ENCODE data around the gene COBLL1. TPM values are rescaled to one million over a fixed set of nuclear protein-coding genes. Genes with fewer than 3 reads are reported as not detected.
"Not testable (repeated sequence)": the region's sequence is repeated elsewhere in the genome, so short reads cannot be mapped to it uniquely, and the experiment has no call there.

Gene COBLL1
- total and polyA plus RNA-seq, 3 experiments from 2014 or later: not detected

DNA sequence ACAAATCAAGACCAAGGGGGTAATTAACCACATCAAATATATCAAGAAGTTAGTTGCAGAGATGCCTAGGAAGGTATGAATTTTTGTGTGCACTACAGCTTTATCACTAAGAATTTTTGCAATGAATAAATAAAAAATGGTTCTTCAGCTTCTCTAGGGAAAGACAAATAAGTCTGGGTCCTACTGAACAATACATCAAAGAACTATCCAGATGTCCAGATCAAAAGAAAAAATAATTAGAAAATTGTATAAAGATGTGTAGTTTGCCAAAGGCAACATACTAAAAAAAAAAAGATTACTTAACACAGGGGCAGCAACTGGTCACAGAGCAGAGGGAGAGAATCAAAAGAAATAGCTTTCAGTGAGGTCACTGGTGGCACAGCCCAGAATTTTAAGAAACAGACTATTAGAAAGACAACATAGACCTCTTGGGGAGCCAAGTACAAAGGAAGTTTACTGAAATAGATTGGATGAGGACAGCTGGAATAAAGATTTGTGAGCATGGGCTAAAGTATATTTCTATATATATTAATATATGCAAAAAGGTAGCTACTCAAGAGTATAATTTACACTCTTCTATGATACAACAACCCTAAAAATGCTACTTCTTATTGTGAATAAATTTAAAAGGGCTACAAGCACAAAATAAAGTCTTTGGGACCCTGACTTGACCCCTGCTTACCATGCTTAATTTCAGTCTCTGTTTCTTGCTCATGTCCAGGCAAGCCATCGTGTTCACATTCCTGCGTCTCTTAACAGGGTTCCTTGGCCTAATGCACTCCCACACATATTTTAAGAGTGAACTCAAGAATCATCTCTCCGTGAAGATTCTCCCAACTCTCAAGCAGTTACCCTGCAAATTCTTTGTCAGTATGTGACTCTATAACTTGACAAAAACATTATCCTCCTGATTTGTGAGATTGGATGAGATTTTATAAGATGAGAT, 121.4 kb downstream of the COBLL1 start:
- no peak for DNase-seq
- H3K36me3 ChIP-seq (ENCODE audit: insufficient read depth, low read length): no peaks in the 10 kb centered on the region
- no peaks in the 10 kb centered on the region for H3K27me3 Mint-ChIP-seq
- POLR2A ChIA-PET: no interaction called here
- H3K27ac Mint-ChIP-seq: no peak overlapping the region
- no peaks in the 10 kb centered on the region for H3K4me1 ChIP-seq (ENCODE audit: insufficient read depth, low read length)
- H3K27me3 ChIP-seq (ENCODE audit: insufficient read depth, low read length, poor library complexity, severe bottlenecking): no peaks in the 10 kb centered on the region
- no peaks in the 10 kb centered on the region for H3K4me1 Mint-ChIP-seq
- H3K9me3 ChIP-seq (ENCODE audit: low read length): no peaks in the 10 kb centered on the region
- no peak overlapping the region for H3K27ac ChIP-seq (ENCODE audit: low read depth, low read length)
- no peak overlapping the region for H3K4me3 ChIP-seq (ENCODE audit: low read length)
- H3K4me3 Mint-ChIP-seq: no peak overlapping the region
- CTCF ChIA-PET: interaction anchor here (1.3 kb wide), 1 partner anchor 9 kb away, joined by 3 read pairs; no protein-coding TSS in a partner anchor
- peaks cover 0 to 8% (median 0%) of the 10 kb centered on the region in 5 donors for H3K9me3 Mint-ChIP-seq
- no peaks in the 10 kb centered on the region for H3K36me3 Mint-ChIP-seq

GRCh38 chr2:164717000-164717803, 124.4 kb downstream of the COBLL1 start:
- Histone ChIP-seq H3K4me3 (ENCODE audit: low read length) (no peak overlapping the region), H3K9me3 (ENCODE audit: low read length) (no peaks in the 10 kb centered on the region), H3K36me3 (ENCODE audit: insufficient read depth, low read length) (no peaks in the 10 kb centered on the region), H3K27ac (ENCODE audit: low read depth, low read length) (no peak overlapping the region), H3K27me3 (ENCODE audit: insufficient read depth, low read length, poor library complexity, severe bottlenecking) (no peaks in the 10 kb centered on the region), H3K4me1 (ENCODE audit: insufficient read depth, low read length) (no peaks in the 10 kb centered on the region)
- H3K36me3 Mint-ChIP-seq: no peaks in the 10 kb centered on the region
- DNase-seq: no peak
- H3K4me3 Mint-ChIP-seq: no peak overlapping the region
- no peak overlapping the region for H3K27ac Mint-ChIP-seq
- CTCF ChIA-PET: no interaction called here
- peaks cover 0 to 7% (median 0%) of the 10 kb centered on the region in 5 donors for H3K9me3 Mint-ChIP-seq
- peaks cover 0 to 1% of the 10 kb centered on the region in 2 donors for H3K27me3 Mint-ChIP-seq
- H3K4me1 Mint-ChIP-seq: no peaks in the 10 kb centered on the region
- POLR2A ChIA-PET: no interaction called here

DNA sequence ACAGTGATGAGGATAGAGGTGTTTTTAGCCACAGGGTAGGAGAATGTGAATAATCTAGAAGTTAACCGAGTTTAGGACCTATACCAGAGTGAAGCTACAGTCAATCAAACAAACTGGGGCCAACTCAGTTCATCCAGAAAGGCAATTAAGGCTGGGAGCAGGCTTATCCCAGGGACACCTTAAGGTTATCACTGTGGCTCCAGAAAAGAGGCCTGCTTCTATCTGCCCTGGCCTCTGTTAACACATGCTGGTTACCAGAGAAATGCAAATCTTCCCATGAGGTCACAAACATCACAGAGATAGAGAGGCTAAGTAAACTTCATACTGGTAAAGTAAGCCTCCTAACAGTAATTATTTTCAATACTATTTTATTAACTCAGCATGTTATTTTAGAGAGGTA, 127.2 kb downstream of the COBLL1 start:
- Histone ChIP-seq H3K4me3 (ENCODE audit: low read length) (no peak overlapping the region), H3K27me3 (ENCODE audit: insufficient read depth, low read length, poor library complexity, severe bottlenecking) (no peaks in the 10 kb centered on the region), H3K27ac (ENCODE audit: low read depth, low read length) (no peak overlapping the region), H3K4me1 (ENCODE audit: insufficient read depth, low read length) (no peaks in the 10 kb centered on the region), H3K9me3 (ENCODE audit: low read length) (no peaks in the 10 kb centered on the region), H3K36me3 (ENCODE audit: insufficient read depth, low read length) (no peaks in the 10 kb centered on the region)
- H3K4me3 Mint-ChIP-seq: no peak overlapping the region
- H3K9me3 Mint-ChIP-seq: peaks cover 0 to 2% (median 0%) of the 10 kb centered on the region in 5 donors
- ChIA-PET CTCF (no interaction called here), POLR2A (no interaction called here)
- DNase-seq: no peak
- H3K36me3 Mint-ChIP-seq: no peaks in the 10 kb centered on the region
- H3K4me1 Mint-ChIP-seq: no peaks in the 10 kb centered on the region
- peaks cover 0 to 1% of the 10 kb centered on the region in 2 donors for H3K27me3 Mint-ChIP-seq
- no peak overlapping the region for H3K27ac Mint-ChIP-seq

DNA sequence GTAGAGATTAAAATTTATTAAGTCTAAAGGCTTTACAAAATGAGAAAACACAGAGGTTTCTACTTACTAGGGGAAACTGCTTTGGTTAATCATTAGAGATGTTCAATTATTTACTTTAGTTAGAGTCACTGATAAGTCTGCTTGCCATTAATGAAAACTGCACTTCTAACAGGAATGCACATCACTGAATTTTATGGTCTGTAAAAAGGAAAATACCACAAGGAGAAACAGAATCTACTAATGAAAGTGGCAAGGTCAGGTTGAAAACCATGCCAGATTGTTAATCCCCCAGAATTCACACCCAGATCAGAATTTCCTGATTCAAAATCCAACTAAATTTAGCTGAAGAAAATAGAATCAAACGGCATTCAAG, 129.9 kb downstream of the COBLL1 start:
- no peak overlapping the region for H3K4me3 ChIP-seq (ENCODE audit: low read length)
- ChIA-PET CTCF (no interaction called here), POLR2A (interaction anchor here (0.6 kb wide), 1 partner anchor 9 kb away, joined by 4 read pairs; no protein-coding TSS in a partner anchor)
- H3K36me3 ChIP-seq (ENCODE audit: insufficient read depth, low read length): no peaks in the 10 kb centered on the region
- no peaks in the 10 kb centered on the region for H3K27me3 ChIP-seq (ENCODE audit: insufficient read depth, low read length, poor library complexity, severe bottlenecking)
- no peak for DNase-seq
- no peaks in the 10 kb centered on the region for H3K4me1 ChIP-seq (ENCODE audit: insufficient read depth, low read length)
- H3K36me3 Mint-ChIP-seq: no peaks in the 10 kb centered on the region
- H3K9me3 Mint-ChIP-seq: peaks cover 0 to 2% (median 0%) of the 10 kb centered on the region in 5 donors
- H3K4me3 Mint-ChIP-seq: no peak overlapping the region
- H3K27ac Mint-ChIP-seq: no peak overlapping the region
- no peaks in the 10 kb centered on the region for H3K9me3 ChIP-seq (ENCODE audit: low read length)
- peaks cover 0 to 1% of the 10 kb centered on the region in 2 donors for H3K27me3 Mint-ChIP-seq
- no peaks in the 10 kb centered on the region for H3K4me1 Mint-ChIP-seq
- no peak overlapping the region for H3K27ac ChIP-seq (ENCODE audit: low read depth, low read length)

DNA sequence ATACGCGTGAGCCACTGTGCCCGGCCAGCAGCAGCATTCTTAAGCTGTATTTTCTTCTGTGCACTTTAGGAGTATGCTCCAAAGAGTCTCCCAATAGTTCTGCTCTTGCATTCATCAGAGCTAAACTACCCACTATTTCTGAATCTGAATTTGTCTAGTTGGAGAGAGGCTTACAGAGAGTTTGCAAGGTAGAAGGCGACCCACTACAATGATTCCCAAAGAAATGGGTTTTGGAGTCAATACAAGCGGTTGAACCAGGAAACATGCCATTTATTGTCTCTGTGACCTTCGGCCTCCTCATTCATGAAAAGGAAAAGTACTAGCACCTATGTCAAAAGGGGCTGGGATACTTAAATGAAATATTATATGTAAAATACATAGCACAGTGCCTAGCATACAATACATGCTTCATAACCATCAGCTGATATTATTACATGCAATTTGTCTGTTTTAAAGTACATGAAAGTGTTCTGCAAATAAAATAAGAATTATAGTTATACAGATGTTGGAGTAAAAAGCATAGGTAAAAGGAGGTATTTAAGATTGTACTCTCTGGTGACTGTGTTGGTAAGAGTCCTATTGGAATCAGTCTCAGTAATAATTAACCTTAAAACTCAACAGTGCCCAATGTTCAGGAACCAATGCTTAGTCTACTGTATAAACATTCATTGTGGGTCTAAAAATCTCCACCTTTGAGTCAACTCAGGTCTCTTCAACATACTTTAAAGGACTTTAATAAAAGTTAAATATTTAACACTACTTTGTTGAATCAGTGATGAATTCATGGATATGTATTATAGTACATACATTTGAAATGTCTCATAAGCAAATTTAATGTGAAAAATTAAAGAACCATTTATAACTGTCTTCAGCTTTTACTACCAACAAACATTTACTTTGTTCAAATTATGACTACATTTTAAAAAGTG, 130.5 kb downstream of the COBLL1 start:
- ChIA-PET POLR2A (no interaction called here), CTCF (no interaction called here)
- Mint-ChIP-seq H3K4me1 (no peaks in the 10 kb centered on the region), H3K9me3 (peaks cover 0 to 2% (median 0%) of the 10 kb centered on the region in 5 donors), H3K27me3 (peaks cover 0 to 1% of the 10 kb centered on the region in 2 donors), H3K36me3 (no peaks in the 10 kb centered on the region), H3K4me3 (no peak overlapping the region), H3K27ac (no peak overlapping the region)
- Histone ChIP-seq H3K4me1 (ENCODE audit: insufficient read depth, low read length) (no peaks in the 10 kb centered on the region), H3K9me3 (ENCODE audit: low read length) (no peaks in the 10 kb centered on the region), H3K27ac (ENCODE audit: low read depth, low read length) (no peak overlapping the region), H3K27me3 (ENCODE audit: insufficient read depth, low read length, poor library complexity, severe bottlenecking) (no peaks in the 10 kb centered on the region), H3K4me3 (ENCODE audit: low read length) (no peak overlapping the region), H3K36me3 (ENCODE audit: insufficient read depth, low read length) (no peaks in the 10 kb centered on the region)
- DNase-seq: no peak

GRCh38 chr2:164710252-164710836, 131.3 kb downstream of the COBLL1 start:
- DNase-seq; H3K27me3 Mint-ChIP-seq; H3K36me3 ChIP-seq (ENCODE audit: insufficient read depth, low read length); H3K9me3 ChIP-seq (ENCODE audit: low read length); H3K4me3 Mint-ChIP-seq; H3K27ac Mint-ChIP-seq; CTCF ChIA-PET; H3K27ac ChIP-seq (ENCODE audit: low read depth, low read length); H3K4me3 ChIP-seq (ENCODE audit: low read length); H3K4me1 ChIP-seq (ENCODE audit: insufficient read depth, low read length); H3K27me3 ChIP-seq (ENCODE audit: insufficient read depth, low read length, poor library complexity, severe bottlenecking); H3K36me3 Mint-ChIP-seq; H3K9me3 Mint-ChIP-seq; POLR2A ChIA-PET; H3K4me1 Mint-ChIP-seq: not testable (repeated sequence)

GRCh38 chr2:164706522-164706921, 135.1 kb downstream of the COBLL1 start:
- Histone ChIP-seq H3K4me1 (ENCODE audit: insufficient read depth, low read length) (no peaks in the 10 kb centered on the region), H3K9me3 (ENCODE audit: low read length) (no peaks in the 10 kb centered on the region), H3K27ac (ENCODE audit: low read depth, low read length) (no peak overlapping the region), H3K36me3 (ENCODE audit: insufficient read depth, low read length) (no peaks in the 10 kb centered on the region), H3K27me3 (ENCODE audit: insufficient read depth, low read length, poor library complexity, severe bottlenecking) (no peaks in the 10 kb centered on the region), H3K4me3 (ENCODE audit: low read length) (no peak overlapping the region)
- POLR2A ChIA-PET: no interaction called here
- no peak for DNase-seq
- Mint-ChIP-seq H3K36me3 (no peaks in the 10 kb centered on the region), H3K27me3 (no peaks in the 10 kb centered on the region), H3K27ac (no peak overlapping the region), H3K9me3 (peaks cover 0 to 3% (median 2%) of the 10 kb centered on the region in 5 donors), H3K4me3 (no peak overlapping the region), H3K4me1 (no peaks in the 10 kb centered on the region)
- CTCF ChIA-PET: no interaction called here

All from CD8-positive, alpha-beta memory T cell (primary cell).